ENCODE measurements around the gene NFYA.

GRCh38 chr6:41080621-41081020, 7.8 kb downstream of the NFYA start:
- TF ChIP-seq HDGF (IDR thresholded peaks at IDR 0.05) = no peak
- TF ChIP-seq FOXM1 (IDR thresholded peaks at IDR 0.05; ENCODE audit: low read depth) = no peak
- TF ChIP-seq FOXM1 (CRISPR knock-in tag; IDR thresholded peaks at IDR 0.05; ENCODE audit: low read depth) = no peak
- TF ChIP-seq FOSL1 (tag; conservative IDR thresholded peaks at IDR 0.05) = no peak
- TF ChIP-seq FOS (IDR thresholded peaks at IDR 0.05; ENCODE audit: extremely low read depth, insufficient read length) = no peak
- no peak for TF ChIP-seq NFE2L1 (tag; IDR thresholded peaks at IDR 0.05; ENCODE audit: borderline replicate concordance, low read depth)
- TF ChIP-seq E2F4 (CRISPR knock-in tag; IDR thresholded peaks at IDR 0.05; ENCODE audit: low read depth) = no peak
- no peak for TF ChIP-seq U2AF2 (optimal IDR thresholded peaks at IDR 0.05; ENCODE audit: low read depth, low read length)

Measured in K562 (cell line).